ENCODE results near the gene CHCHD3.
"Not testable (repeated sequence)": the region's sequence is repeated elsewhere in the genome, so short reads cannot be mapped to it uniquely, and the experiment has no call there.

Gene CHCHD3

DNA sequence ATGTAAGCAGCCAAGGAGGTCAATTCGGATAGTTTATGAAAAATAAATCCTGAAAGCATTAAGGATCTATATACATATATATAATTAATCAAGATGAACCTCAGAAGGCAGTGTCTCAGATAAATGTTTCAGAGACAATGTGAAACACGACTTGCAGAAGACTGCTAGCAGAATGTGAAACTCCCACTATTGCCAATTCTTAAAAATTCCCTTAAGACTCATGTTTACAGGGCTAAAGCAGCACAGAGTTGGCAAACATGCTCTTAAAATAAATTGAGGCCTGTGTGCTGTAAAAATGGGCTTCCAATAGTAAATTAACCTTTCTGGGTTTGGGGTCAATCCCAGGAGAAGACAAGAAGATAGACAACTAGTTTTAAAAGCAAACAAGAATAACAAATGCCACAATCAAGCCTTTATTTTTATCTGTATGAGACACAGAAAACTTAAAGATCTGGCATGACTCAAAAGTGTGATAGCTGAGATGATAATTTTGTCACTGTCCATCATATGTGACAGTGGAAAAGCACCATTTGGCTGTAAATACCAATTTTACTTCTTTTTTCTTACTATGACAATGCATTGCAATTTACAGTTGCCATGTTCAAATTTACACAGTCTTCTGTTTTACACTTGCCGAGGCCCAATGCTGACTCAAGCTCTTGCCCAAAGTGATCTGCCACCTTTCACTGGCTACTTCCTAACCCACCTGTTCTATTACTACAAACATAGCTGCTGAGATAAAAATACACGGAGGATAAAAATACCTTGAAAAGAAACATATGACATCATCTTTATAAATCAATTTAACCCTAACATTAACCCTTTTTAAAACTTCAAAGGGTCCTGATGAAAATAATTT is 78.6 kb downstream of the CHCHD3 start:
- DNase-seq (ENCODE audit: low spot score) = no peak

DNA sequence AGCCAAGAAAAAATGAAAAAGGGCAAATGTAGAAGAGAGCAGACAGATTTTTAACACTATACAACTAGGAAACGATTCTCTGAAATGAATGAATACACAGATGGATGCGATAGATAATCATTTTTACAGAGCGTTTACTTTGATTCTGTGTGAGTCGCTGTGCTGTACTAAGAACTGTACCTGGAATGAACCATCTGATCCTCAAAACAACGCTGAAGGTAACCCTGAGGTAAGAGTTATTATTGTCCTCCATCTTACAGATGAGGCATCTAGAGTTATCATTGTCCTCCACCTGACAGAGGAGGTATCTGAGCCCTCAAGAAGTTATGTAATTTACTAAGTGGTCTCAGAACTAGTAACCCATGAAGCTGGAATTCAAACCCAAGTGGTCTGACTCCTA is 80.2 kb downstream of the CHCHD3 start:
- DNase-seq (ENCODE audit: low spot score) = no peak

DNA sequence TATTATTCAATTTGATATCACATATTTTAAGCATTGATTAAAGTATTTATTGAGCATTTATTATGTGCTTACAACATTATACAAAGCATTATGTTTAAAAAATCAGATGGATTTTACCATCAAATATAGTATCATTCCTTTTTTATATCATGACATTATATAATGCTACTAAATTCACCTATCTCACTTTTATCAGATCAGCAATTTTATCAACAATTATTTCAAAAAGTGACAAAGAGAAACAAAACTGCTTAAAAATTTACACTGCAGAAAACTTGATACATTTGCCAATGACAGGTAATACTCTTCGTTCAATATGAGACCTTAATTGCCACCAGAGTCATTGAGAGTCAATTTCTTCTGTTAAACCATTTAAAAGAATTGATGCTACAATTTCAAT is 82.0 kb downstream of the CHCHD3 start:
- no peak for DNase-seq (ENCODE audit: low spot score)

DNA sequence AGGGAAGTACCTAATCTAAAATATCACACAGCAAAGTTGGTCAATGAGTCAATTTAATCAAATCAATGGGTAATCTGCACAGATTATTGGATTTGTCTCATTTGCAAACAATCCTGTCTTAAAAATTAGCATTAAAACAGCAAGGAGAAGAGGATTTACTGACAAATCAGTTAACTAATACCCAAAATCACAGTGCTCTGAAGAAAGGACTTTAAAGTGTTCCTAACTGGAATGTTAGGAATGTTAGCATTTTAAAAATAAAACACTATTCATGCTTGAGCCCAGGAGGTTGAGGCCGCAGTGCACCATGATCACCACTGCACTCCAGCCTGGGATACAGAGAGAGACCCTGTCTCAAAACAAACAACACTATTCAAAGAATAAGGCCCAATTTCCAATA is 83.1 kb downstream of the CHCHD3 start:
- DNase-seq (ENCODE audit: low spot score) = no peak

DNA sequence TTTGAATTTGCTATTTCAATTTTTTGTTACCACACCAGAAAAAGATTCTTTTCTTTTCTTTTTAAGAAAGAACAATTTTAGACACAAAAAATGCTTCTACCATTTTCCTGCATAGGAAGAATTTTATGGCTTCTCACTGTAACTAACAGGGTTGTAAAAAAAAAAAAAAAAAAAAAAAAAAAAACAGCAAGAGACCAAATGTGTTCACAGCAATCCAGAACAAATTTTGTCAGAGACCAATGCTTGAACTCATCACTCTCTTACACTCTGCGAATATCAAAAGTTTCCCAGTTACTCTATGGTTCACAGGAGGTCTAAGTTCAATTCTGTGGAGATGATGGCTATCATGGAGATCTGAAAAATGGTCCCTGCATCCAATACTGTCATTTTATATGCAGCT is 84.4 kb downstream of the CHCHD3 start:
- DNase-seq (ENCODE audit: low spot score) = no peak

DNA sequence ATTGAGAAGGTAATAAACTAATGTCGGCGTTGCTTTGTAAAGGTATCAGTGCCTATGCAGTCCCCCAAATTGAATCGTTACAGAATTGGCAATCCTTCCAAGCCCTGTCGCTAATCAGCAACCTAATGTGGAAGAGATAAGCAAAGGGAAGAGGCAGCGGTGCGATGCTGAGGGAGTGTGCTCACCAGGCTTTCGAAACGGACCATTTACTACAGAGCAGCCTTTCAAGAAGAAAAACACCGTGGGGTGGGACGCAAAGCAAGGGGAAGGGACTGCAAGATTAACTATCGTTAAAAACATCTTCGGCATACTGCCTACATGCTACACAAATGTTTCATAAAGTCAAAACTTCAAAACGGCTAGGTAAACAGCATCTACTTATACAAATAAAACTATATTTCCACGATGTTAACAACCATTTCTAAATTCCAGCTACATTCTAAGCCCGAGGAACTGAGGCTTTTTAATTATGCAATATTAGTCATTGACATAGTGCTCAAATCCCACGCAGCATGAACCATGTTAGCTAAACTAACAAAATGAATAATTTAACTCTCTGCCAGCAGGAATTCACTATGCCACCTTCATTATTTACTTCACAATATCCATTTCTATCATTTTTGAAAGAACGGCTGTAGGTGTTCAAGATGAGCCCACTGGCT is 85.2 kb downstream of the CHCHD3 start:
- no peak for DNase-seq (ENCODE audit: low spot score)

DNA sequence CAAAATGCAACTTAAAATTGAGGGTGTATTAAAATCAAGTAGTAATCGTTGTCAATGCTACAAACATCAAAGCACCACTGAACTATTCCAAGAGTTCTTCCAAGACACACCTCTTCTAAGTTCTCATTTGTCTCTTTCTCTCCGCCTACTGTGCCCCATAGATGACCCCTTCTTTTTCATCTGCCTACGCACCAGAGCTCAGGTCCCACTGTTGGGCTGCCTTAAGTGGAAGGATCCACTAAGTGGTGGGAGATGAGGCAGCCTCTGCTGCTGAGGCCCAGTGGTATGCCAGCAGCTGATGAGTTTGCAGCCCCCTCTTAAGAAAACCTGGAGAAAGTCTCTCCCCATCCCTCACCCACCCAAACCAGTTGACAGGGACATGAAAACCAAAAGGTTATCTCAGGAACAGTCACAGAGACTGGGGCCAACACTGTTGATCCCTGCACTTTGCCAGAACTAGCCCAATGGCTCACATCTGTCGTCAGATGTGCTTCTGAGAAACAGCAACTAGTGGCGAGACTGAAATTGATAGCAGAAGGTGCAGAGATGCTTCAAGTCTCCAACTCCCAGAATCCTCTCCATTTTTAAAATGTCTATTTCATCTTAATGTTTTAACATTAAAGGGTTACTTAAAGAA is 88.4 kb downstream of the CHCHD3 start:
- DNase-seq (ENCODE audit: low spot score) = no peak

DNA sequence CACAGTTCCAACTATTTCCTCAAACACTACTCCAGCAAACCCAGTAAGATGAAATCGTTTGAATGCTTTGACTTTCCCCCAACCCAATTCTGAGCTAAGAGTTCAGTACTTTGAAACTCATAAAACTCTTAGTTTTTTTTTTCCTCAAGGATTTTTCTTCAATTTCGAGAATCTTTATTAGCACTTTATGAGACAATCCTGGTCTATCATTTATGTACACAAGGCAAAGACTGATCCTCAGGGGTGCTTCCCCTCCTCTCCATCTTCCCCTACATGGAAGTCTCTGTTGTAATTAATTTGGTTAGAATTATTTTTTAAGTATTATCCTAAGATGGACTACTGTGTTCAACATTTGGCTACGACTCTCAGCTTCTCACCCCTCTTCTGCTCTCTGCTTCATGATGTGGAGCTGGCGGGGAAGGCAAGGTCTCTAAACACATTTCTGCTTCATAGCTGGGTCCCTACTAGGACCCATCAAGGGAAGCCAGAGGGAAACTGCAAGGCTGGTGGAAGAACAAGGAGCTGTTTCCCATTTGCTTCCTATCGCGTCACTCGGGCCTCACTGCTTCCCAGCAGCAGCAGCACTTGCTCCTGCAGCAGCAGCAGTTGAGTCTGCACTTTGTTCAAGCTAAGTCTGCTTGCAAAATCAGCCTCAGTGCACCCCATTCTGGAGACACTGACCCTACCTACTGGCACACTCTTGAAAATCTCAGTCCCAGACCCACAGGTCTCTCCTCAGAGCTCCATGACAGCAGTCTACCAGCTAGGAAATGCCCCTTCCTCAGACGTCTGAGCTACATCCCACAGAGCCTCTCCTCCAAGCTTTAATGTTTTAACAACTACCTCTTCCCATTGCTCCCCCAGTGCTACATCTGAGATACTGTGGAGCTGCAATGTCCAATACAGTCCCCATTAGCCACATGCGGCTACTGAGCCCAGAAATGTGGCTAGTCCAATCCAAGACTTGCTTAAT is 90.0 kb downstream of the CHCHD3 start:
- no peak for DNase-seq (ENCODE audit: low spot score)

DNA sequence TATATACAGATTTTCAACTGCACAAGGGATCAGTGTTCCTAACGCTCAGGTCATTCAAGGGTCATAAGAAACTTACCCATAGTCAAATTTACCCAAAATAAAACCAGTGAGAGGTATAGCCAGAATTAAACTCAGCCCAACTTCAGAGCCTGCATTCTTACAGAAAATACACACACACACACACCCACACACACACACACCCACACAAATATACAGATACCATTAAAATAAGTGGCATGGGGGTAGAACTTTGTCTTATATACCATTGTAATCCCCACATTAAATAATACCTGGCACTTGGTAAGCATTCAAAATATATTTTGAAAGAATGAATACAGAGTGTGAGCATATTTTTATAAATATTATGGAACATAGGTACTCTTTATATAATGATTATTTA is 93.8 kb downstream of the CHCHD3 start:
- DNase-seq (ENCODE audit: low spot score) = no peak

GRCh38 chr7:132980402-132980801 is 101.5 kb downstream of the CHCHD3 start:
- no peak for DNase-seq (ENCODE audit: low spot score)

- DNase-seq (ENCODE audit: low spot score) = no peak
Observed at GRCh38 chr7:132979524-132979923, 102.4 kb downstream of the CHCHD3 start.

GRCh38 chr7:132977234-132977633 is 104.7 kb downstream of the CHCHD3 start:
- DNase-seq (ENCODE audit: low spot score) = no peak

DNA sequence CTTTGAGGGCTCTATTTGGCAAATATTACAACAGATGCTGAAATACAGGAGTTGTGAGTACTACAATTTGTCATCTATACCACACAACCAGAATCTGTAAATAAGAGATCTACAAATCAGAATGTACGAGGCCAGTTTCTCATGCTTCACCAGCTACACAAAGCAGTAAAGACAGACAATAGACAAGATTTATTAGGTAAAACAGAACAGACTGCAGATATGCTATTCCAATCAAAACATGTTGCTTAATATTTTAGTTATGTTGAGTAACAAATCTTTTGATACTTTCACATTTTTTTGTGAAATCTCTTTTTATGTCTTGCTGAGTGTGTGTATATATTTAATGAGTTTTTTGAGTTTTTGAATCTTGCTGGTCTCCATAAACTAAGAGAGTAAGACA is 109.1 kb downstream of the CHCHD3 start:
- no peak for DNase-seq (ENCODE audit: low spot score)

DNA sequence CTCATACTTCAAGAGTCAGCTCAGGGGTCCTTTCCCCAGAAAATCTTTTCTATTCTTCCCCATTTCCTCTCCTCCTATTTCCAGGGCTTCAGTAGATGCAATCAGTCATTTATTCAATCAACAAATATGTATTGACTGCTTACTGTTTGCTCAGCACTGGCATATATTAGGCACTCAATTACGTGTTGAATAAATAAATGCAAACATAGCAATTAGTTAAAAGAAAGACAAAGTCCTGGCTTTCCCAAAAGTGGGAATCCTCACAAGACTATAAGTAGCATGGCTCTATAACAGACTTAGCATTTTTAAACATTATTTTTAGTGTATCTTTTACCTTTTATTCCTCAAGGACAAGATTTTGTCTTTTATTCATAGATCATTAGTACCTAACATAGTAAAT is 111.6 kb downstream of the CHCHD3 start:
- no peak for DNase-seq (ENCODE audit: low spot score)

DNA sequence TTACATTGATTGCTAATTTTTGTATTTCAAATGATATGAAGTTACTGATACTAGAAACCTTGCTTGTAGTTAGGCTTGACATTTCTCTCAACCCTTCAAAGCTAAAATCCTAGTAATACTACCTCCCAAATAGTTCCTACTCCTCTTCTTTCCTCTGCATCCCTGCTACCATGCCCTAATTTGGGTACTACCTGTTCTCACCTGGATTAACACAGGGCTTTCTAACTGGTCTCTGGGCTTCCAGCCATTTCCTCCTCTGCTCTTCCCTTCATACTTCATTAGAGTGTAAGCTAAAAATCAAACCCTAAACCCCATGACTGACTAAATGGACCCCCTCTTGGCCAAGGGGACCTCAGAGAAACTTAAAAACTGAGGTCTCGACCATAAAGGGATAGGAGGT is 112.4 kb downstream of the CHCHD3 start:
- no peak for DNase-seq (ENCODE audit: low spot score)

- not testable (repeated sequence) for DNase-seq (ENCODE audit: low spot score)
Observed at GRCh38 chr7:132967470-132967848, 114.4 kb downstream of the CHCHD3 start.

DNA sequence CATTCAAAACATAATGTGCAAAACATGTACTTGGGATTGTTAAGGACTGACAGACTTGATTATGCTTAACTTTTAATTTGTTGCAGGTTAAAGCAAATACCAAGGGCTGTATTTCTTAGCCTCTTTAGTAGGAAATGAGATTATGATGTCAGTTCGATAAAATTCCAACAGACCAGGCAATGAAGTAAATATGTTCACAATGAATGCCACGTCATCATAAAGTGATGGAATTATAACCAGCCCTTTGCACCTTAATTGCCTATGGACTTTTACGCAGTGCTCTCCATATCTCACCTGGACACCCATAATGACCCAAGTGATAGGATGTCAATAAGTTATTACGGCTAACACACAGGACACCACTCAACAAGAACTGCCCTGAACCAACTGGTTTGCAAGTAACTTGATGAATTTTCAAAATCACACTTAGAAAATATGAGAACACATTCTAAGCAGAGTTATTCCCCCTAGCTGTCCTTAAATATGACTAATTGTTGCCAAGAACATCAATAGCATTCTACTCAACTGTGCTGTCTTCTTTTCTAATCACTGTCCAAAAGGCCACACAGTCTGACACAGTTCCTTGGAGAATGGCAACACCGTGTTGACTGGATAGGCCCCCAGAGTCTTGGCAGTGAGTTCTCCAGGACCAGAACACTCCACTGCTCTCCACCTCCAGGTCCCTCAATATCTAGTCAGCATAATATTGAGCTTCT is 115.0 kb downstream of the CHCHD3 start:
- DNase-seq (ENCODE audit: low spot score) = no peak

DNA sequence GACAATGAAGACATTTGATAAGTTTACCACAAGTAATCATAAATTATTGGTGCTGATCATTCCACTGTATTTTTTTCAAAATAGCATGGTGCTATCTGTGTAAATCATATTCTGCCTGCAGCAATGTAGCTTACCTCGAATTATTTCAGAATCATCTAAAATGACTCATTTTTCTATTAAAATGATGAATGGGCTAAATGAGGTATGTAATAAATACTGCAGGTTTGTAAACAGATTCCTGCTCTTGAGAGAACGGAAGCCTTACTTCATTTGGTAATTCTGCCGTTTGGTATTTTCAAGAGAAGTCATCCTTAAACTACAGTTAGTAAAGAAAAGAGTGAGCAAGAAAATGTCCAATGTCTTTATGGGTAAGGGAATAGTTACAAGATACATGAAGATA is 115.9 kb downstream of the CHCHD3 start:
- DNase-seq (ENCODE audit: low spot score) = no peak

GRCh38 chr7:132964876-132965275 is 117.0 kb downstream of the CHCHD3 start:
- no peak for DNase-seq (ENCODE audit: low spot score)

DNA sequence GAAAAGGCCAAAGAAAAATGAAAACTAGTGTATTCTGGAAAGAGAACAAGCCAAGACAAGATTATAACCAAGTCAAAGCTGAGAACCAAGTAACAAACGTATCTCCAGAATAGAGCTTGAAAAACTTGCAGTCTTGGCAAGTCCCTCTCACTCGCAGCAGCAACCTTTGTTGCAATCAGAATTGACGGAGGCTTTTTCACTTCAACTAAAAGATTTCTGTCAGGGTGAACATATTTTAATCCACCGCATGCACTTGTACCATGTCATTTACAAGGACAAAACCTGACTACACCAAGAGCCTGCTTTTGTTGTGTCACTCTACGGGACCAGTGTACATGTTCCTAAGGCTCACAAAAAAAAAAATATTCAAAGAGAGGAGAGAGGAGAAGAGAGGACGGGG is 122.0 kb downstream of the CHCHD3 start:
- DNase-seq (ENCODE audit: low spot score) = no peak

- DNase-seq (ENCODE audit: low spot score) = no peak
Observed at GRCh38 chr7:132956556-132956955, 125.3 kb downstream of the CHCHD3 start.

All from CD4-positive, alpha-beta T cell treated with Interleukin-15 for 4 hours (primary cell).